GM18526 (cell line): Measurements from ENCODE around the gene NCK2.

ENCODE experiments used
- POLR2A ChIP-seq: IDR thresholded peaks from 3 replicates; pipeline ENCODE4 v1.6.1; 2011; ENCODE audit not compliant: insufficient read length; ENCODE audit errors: extremely low read depth

The NCK2 gene

DNA sequence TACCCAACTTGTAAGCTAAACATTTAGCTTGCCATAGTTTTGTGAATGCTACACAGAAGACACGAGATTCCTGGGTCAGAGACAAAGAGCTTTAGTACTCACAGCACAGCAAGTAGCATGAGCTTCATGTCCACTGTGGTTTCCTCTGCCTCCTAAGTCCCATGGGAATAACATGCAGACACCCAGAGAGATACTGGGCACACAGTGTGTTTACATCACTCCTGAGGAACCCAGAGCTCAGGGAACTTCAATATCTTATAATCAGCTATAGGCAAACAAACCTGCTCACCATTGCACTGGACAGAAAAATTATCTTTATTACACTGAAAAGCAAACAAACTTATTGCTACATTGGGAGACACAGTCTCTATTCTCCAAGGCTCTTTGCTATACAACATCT, 14.5 kb upstream of the NCK2 start:
- no peak for TF ChIP-seq POLR2A

DNA sequence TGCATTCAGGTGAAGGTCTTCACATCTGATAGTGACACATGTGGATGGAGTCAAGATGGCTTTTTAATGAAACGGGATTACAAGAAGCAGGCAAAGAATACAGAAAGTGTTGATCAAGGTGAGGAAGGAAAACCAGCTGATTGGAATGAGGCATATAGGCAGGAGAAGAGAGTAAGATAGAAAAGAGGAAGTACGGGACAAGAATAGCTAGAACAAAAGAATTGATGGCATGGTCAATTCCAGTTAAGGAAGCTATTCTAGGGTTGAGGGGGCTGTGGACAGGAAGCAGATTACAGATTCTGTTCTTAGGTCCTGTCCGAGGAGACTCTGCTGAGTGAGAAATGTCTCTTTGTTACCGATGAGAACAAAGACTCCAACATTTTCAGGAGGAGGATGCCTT, 13.2 kb upstream of the NCK2 start:
- TF ChIP-seq POLR2A: no peak

DNA sequence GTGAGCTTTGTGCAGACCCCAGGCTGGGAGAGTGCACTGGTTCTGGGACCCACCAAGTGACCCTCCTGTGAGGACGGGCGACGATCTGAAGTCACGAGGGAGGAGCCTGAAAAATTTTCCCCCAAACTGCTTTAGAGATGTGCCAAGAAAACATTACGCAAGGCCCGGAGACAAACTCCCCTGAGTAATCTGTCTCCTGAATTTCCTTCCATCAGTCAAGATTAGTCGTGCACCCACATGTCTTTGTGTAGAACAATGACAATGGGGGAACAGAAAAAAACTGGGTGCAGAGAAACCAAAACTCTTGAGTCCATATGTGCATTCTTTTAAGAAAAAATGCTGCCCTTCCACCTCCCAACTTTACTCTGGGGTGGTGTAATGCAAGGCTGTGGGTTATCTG, 12.6 kb upstream of the NCK2 start:
- TF ChIP-seq POLR2A: no peak

DNA sequence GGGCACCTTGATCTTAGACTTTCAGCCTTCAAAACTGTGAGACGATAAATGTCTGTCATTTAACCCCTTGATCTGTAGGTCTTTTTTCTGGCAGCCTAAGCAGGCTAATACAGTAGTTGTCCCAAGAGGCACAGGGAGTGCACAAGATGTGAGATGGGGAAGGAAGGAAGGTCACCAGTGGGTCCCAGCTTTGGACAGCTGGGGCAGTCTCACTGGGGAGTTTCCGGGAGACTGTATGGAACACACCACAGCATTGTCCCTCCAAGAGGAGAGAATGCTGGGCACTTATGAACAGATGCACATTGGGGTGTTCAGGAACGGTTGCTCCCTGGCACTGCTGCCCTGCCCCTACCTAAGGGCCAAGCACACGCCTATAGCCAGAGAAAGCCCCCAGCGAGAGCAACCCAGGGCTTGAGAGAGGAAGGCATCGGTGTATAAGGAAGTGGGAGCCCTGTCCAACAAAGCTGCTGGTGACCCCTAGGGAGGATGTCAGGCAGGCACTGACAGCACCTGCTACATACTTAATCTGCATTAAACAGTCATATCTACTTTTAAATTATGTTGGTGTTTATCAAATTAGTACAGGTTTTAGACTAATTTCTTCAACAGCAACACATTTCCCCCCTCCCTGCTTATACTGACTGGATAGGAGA, 11.6 kb upstream of the NCK2 start:
- no peak for TF ChIP-seq POLR2A

DNA sequence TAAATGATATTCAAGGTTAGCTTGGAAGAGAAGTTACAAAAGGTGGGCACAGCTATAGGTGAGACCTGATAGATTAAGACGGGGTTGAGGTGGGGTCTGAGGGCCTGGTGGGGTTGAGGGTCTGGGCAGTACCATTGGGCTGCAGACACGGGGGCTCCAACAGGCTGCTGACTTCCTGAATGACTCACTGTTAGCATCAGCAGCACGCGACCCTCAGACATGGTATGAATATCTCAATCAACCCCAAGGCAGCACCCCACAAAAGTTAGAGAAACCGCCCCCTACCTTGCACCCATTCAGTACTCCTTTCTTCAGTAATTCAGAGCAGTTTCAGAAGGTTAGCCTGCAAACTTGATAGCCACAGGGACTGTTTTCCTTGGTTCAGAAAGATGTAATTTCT, 10.8 kb upstream of the NCK2 start:
- no peak for TF ChIP-seq POLR2A

DNA sequence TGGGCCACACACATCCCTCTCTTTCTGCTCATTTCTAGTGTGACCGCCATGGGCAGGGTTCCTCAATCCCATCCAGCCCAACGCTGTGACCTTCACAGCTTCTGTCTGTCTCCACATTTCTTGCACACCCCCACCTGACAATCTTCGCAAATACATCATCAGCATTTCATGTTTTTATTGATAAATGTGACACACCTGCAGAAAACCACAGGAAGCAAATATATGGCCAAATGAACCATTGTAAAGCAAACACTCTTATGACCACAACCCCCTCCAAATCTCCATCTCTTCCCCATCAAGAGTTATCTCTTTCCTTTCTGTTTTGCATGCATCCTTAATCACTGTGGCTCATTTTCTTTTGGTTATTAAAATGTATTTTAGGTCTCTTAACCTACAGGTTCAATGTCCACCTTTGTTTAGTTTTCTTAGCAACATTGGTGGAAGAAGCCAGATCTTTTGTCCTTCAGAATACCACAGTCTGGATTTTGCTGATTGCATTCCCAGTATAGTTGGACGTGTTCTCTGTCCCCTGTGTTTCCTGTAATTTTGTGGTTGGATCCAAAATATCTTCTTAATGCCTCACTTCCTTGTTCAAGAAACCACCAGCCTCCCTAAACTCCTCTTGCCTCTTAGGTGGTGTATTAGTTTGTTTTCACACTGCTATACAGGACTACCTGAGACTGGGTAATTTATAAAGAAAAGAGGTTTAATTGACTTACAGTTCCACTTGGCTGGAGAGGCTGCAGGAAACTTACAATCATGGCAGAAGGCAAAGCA, 9.8 kb upstream of the NCK2 start:
- no peak for TF ChIP-seq POLR2A

DNA sequence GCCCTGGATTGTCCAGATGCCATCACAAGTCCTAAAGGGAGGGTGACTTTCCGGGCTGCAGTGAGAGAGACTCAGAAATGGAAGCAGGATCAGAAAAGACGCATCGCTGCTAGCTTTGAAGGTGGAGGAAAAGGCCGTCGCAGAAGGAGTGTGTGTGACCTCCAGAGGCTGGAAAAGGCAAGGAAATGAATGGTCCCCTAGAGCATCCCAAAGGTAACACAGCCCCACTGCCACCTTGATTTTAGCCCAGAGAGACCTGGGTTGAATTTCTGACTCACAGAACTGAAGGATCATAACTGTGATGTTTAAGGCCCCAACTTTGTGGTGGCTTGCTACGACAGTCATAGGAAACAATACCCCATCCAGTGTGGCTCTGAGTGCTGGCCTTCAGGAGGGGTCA, 8.6 kb upstream of the NCK2 start:
- TF ChIP-seq POLR2A: no peak

DNA sequence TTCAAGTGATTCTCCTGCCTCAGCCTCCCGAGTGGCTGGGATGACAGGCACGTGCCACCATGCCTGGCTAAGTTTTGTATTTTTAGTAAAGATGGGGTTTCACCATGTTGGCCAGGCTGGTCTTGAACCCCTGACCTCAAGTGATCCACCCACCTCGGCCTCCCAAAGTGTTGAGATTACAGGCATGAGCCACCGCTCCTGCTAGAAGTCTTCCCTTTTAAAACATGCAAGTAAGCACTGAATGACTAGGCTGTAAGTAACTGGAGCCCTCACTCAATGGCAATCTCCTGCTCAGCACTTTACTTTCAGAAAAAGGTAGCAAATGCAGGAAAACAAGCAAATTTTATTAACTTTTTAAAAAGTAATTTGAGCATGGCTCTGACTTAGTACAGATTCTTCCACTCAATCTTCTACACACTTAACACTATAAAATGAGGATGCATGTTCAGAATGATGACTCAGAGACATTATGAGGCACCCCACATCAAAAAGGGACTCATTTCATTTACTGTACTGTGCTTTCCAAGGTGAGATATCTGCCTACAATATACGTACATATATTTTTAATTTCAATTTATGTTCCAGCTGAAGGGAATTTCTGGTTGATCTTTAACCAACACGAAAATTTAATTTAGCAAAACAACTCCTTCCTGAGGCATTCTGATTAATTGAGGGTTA, 6.6 kb upstream of the NCK2 start:
- no peak for TF ChIP-seq POLR2A

DNA sequence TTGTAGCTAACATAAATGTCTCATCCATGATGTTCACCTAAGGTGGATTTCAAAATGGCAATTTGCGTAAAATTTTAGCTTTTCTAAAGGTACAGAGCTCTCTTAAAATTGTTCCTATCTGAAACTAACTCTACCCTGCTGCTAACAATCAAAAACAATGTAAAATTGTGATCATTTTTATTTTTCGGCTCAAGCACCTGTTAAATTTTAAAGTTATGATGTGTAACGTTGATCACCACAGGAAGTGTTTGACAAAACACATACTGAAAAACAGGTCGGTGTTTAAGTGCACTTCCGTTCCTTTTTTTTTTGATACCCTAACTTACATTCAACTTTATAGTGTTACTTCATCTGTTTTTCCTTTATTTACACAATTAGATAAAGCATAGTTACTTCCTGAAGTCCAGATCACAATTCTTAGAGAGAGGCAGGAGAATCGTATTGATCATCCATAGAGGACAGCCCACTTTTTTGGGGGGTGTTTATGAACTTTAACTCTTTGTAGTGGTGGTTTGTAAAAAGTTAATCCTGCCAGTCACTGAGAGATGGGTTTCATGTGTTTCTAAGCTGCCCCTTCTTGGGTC, 6.0 kb upstream of the NCK2 start:
- TF ChIP-seq POLR2A: no peak

DNA sequence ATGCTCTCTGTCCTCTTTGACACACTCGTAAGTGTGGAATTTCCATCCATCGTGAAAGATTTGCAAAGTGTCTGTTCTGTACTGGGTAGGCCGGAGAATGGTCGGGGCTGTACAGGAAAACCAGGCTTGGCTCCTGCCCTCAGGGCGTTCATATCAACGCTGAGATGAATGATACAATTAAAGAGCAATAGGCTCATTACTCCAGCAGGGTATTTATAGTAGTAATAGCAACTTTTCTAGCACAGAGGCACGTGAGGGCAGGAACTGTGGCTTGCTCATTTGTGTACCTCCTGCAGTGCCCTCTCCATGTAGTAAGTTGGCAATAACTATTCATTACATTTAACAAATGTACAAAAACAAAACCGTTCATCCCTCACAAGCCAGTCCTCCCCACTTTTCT, 5.3 kb upstream of the NCK2 start:
- TF ChIP-seq POLR2A: no peak

DNA sequence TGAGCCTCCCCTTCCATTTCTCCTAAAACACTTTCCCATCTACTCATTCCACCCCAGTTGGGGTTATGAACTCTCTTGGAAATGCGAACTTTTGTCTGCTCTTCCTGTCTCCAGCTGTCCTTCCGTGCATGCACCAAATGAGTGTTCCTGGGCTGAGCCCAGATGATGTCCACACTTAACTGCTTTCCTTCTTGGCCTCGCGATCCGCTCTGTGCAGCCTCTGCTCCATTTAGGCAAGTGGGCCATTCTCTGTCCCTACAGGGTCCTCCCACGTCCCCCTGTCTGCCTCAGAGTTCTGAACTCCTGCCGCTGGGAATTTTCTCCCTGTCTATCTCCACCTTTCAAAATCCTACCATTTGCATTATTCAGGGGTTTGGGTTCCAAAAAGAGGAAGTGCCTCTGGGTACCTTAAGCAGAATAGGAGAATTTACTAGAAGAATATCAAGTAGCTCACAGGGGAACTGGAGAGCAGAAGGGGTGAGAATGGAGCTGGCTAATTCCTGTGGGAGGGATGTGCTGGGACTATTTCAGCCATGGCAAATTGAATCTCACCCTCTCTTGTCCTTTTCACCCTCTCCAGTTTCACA, 4.7 kb upstream of the NCK2 start:
- no peak for TF ChIP-seq POLR2A

DNA sequence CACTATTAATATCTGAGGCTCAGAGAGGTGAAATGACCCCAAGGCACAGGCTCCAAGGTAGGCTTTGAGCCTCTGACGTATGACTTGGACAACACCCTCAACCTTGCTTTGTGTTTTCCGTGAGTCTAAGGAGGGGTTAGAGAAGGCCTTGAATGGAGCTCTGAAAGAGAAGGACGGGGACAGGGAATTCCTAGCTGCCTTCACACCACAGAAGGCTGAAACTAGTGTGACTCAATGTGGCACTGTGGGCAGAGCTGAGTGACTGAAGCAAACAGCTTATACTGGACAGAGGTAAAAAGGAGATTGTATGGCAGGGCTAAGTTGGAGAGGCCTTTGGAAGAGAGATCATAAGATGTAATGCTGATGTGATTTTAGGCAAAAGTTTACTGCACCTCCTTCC, 3.5 kb upstream of the NCK2 start:
- no peak for TF ChIP-seq POLR2A

DNA sequence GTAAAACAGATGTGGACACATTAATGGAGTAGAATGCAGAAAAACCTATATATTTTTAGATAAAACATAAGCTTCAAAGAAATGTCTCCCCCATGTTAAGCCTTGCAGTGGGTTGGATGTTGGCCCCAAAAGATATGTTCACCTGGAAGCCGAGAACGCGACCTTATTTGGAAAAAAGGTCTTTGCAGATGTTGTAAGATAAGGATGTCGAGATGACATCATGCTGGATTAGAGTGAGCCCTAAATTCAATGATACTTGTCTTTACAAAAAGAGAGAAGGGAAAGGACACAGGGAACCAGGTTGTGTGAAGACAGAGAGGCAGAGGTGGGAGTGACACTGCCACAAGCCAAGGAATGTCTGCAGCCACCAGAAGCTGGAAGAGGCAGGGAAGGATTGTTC, 3.1 kb upstream of the NCK2 start:
- no peak for TF ChIP-seq POLR2A

DNA sequence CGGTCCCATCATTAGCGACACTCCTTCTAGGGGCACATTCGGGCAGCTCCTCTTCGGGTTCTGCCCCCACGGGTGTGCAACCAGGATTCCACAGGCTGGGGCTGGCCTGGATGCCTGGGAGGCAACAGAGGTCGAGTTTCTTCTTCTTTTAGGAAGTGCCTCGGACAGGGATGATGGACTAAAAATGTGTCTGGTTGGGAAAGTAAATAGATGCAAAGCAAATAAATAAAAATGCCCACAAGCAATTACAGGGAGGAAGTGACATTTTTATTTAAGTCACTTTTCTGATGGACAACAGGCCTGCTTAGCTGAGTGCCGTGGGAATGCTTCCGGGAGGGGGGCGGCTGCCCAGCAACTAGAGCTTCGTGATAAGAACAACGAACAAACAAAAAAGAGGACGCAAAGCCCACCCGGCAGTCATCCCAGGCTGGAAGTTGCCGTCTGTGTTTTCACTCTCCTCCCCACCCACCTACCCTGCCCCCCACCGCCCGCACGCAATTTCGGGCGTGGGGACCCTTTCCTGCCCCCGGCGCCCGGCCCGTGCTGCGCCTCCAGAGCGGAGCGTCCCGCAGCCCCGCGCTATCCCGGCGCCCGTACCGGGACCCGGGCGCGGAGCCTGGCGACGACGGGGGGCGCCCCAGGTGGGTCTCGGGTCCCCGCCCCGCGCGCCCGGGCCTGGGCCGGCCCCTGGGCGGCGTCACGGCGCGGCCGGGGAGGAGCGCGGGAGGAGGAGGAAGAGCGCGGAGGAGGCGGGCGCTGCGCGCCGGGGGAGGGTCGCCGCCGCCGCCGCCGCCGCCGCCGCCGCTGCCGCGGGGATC, 412 bp upstream of the NCK2 start:
- TF ChIP-seq POLR2A: no peak
